Dendritic cell treated with granulocyte-macrophage colony-stimulating factor and Interleukin-4, amounts not matched to agents 40 ng/mL and 50 ng/mL, for 4 days (primary cell): ENCODE results near the gene SH3GLB2.
"Not testable (repeated sequence)": the region's sequence is repeated elsewhere in the genome, so short reads cannot be mapped to it uniquely, and the experiment has no call there.

Experiments
- H3K27ac Mint-ChIP-seq: one replicate; pipeline ENCODE4 v1.8.0; 2022; ENCODE audit warnings: mild to moderate bottlenecking, mixed read lengths
- H3K27me3 Mint-ChIP-seq: one replicate; pipeline ENCODE4 v1.8.0; 2022; ENCODE audit warnings: mild to moderate bottlenecking, mixed read lengths
- H3K36me3 Mint-ChIP-seq: one replicate; pipeline ENCODE4 v1.8.0; 2022; ENCODE audit warnings: low read depth, mixed read lengths
- H3K4me1 Mint-ChIP-seq: one replicate; pipeline ENCODE4 v1.8.0; 2022; ENCODE audit warnings: low read depth, mixed read lengths
- H3K4me3 Mint-ChIP-seq: one replicate; pipeline ENCODE4 v1.8.0; 2022; ENCODE audit warnings: mild to moderate bottlenecking, moderate library complexity, mixed read lengths
- H3K9me3 Mint-ChIP-seq: one replicate; pipeline ENCODE4 v1.8.0; 2022; ENCODE audit warnings: mixed read lengths
- intact Hi-C: fragments of 100-400 bp; cut with micrococcal nuclease; formaldehyde crosslinking; loops from one replicate; pipeline ENCODE4 v1.15.0; 2022

The SH3GLB2 gene

DNA sequence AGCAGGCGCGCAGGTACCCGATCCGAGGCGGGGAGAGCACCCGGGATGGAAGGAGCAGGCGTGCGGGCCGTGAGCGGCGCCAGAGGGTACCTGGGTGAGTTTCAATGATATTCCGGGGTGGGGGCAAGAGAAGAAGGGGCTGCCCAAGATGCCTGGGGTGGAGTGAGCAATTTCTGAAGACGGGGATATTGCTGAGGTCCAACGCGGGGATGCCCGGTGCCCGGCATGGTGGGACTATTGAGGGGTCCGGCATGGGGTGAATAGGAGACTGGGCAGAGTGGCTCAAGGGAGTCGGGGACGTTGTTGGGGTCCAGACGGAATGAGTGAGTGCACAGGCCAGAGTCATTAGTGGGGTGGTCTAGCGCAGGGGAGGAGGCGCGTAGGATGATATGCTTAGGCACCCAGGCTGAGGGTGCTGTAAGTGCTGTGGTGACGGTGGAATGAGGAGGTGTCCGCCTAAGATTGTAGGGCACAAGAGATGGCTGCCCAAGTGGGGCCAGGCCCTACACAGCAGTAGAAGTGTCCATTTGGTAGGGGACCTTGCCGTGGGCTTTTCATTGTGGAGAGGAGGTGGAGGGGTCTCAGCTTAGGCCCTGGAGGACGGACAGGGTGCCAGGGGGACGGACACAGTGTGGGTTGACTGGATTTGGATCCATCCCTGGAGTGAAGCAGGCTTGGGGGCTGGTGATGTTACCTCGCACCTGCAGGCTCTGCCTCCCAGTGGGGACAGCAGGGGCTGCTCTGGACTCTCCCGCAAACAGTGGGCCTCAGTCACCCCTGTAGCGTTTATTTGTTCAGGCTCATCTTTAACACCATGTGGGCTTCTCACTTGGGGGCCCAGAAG is 9.0 kb upstream of the SH3GLB2 start:
- Mint-ChIP-seq H3K27ac (peak overlapping the region; percentile 90), H3K4me1 (peaks cover 30% of the 10 kb centered on the region), H3K27me3 (no peaks in the 10 kb centered on the region), H3K36me3 (peaks cover 41% of the 10 kb centered on the region), H3K4me3 (peak overlapping the region; percentile 94), H3K9me3 (no peaks in the 10 kb centered on the region)
- intact Hi-C loops: loop anchor here (1.0 kb wide), 1 partner anchor 9 kb away; the partner anchor contains the start of gene SH3GLB2

GRCh38 chr9:129036241-129036922 is 8.3 kb upstream of the SH3GLB2 start, which contains the start of gene MIGA2:
Gene MIGA2 (plus strand): TSS chr9:129036626. CDS start chr9:129040595, 3,969 bp downstream.
- peaks cover 34% of the 10 kb centered on the region for H3K36me3 Mint-ChIP-seq

GRCh38 chr9:129035838-129036237 is 7.7 kb upstream of the SH3GLB2 start:
- intact Hi-C loops: loop anchor here (1.0 kb wide), 1 partner anchor 8 kb away; the partner anchor contains the start of gene SH3GLB2
- Mint-ChIP-seq H3K36me3 (peaks cover 28% of the 10 kb centered on the region), H3K4me1 (peaks cover 30% of the 10 kb centered on the region), H3K4me3 (peak overlapping the region; percentile 94), H3K27ac (peak overlapping the region; percentile 90)
- H3K9me3 Mint-ChIP-seq, H3K27me3 Mint-ChIP-seq: not testable (repeated sequence)

More at GRCh38 chr9:129036241-129036922, 8.3 kb upstream of the SH3GLB2 start, which contains the start of gene MIGA2:
- Mint-ChIP-seq H3K4me1 (peaks cover 30% of the 10 kb centered on the region), H3K27me3 (no peaks in the 10 kb centered on the region), H3K9me3 (no peaks in the 10 kb centered on the region), H3K4me3 (peak within 1 kb of the TSS; percentile 94), H3K27ac (peak within 1 kb of the TSS; percentile 90)
- intact Hi-C loops: loop anchor here (1.0 kb wide), 1 partner anchor 8 kb away; the partner anchor contains the start of gene SH3GLB2

- intact Hi-C loops: no loop called here
- Mint-ChIP-seq H3K27me3 (no peaks in the 10 kb centered on the region), H3K27ac (no peak overlapping the region), H3K9me3 (no peaks in the 10 kb centered on the region), H3K4me1 (peaks cover 29% of the 10 kb centered on the region), H3K36me3 (peaks cover 11% of the 10 kb centered on the region), H3K4me3 (no peak overlapping the region)
These were observed 5.1 kb upstream of the SH3GLB2 start for GRCh38 chr9:129033216-129033615.

DNA sequence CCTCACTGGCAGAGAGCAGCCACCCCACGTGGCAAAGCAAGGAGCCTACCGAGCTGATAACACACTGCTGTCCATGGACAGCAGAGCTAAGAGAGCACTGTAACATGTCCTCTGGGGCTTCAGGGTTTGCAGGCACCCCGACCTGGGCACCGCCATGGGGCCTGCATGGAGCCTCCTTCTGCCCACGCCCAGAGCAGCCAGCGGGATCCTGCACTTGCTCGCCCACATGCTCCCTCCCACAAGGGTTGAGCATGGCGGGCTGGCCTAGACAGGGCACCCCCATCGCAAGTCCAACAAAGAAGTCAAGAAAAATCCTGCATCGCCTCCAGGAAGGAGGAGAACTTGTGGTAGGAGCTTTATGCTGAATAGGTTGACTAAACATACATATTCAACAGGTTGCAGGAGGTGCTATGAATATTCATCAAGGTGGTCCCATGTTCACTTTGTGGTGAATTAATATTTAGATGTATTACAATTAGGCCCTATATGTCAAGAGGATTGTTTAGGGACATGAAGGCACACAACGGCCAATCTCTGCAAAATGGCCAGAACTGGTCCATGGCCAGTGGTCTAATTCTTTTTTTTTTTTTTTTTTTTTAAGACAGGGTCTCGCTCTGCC is 4.5 kb upstream of the SH3GLB2 start:
- Mint-ChIP-seq H3K9me3 (no peaks in the 10 kb centered on the region), H3K4me1 (peaks cover 23% of the 10 kb centered on the region)

GRCh38 chr9:129031514-129031913 is 3.4 kb upstream of the SH3GLB2 start:
- Mint-ChIP-seq H3K9me3 (no peaks in the 10 kb centered on the region), H3K4me1 (peaks cover 23% of the 10 kb centered on the region), H3K36me3 (peaks cover 3% of the 10 kb centered on the region), H3K4me3 (no peak overlapping the region), H3K27ac (no peak overlapping the region), H3K27me3 (no peaks in the 10 kb centered on the region)
- intact Hi-C loops: no loop called here

More for the DNA sequence above, 4.5 kb upstream of the SH3GLB2 start:
- intact Hi-C loops: no loop called here
- peaks cover 11% of the 10 kb centered on the region for H3K36me3 Mint-ChIP-seq
- no peaks in the 10 kb centered on the region for H3K27me3 Mint-ChIP-seq
- H3K27ac Mint-ChIP-seq: no peak overlapping the region
- no peak overlapping the region for H3K4me3 Mint-ChIP-seq

- H3K27me3 Mint-ChIP-seq: no peaks in the 10 kb centered on the region
- peaks cover 36% of the 10 kb centered on the region for H3K4me1 Mint-ChIP-seq
- H3K9me3 Mint-ChIP-seq: no peaks in the 10 kb centered on the region
- H3K36me3 Mint-ChIP-seq: no peaks in the 10 kb centered on the region
- intact Hi-C loops: no loop called here
- no peak overlapping the region for H3K27ac Mint-ChIP-seq
- H3K4me3 Mint-ChIP-seq: no peak overlapping the region
These were observed 2.1 kb upstream of the SH3GLB2 start for GRCh38 chr9:129030191-129030590.

DNA sequence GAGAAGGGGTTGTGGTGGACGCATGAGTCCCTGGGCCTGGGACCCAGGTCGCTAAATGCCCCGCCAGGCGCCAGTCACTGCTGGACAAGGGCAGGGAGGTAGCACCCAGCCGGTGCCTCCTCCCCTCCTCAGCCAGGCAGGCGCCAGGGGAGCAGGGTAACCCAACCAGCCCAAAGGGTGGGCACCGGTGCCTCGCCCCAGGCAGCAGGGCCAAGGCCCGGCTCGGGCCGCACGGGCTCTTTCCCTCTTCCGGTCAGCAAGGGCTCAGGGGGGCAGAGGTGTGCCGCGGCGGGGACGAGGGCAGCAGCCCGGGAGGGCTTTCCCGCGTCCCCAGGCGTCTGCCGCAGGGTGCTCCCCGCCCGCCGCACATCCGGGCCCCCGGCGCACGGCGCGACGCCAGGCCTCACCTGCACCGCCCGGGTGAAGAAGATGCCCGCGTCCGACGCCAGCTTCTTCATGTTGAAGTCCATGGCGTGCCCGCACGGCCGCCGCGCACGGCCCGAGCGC is 393 bp downstream of the SH3GLB2 start:
- Mint-ChIP-seq H3K4me1 (peaks cover 49% of the 10 kb centered on the region), H3K9me3 (no peaks in the 10 kb centered on the region), H3K4me3 (peak overlapping the region; percentile 76), H3K36me3 (no peaks in the 10 kb centered on the region), H3K27me3 (no peaks in the 10 kb centered on the region), H3K27ac (peak overlapping the region; percentile 17)
- intact Hi-C loops: loop anchor here (1.0 kb wide), 1 partner anchor 9 kb away; the partner anchor contains the start of gene MIGA2

GRCh38 chr9:129027224-129027684 is 877 bp downstream of the SH3GLB2 start:
- H3K36me3 Mint-ChIP-seq: peaks cover 1% of the 10 kb centered on the region
- peak overlapping the region; percentile 17 for H3K27ac Mint-ChIP-seq
- intact Hi-C loops: no loop called here
- no peaks in the 10 kb centered on the region for H3K9me3 Mint-ChIP-seq
- no peaks in the 10 kb centered on the region for H3K27me3 Mint-ChIP-seq
- H3K4me3 Mint-ChIP-seq: peak overlapping the region; percentile 76
- peaks cover 47% of the 10 kb centered on the region for H3K4me1 Mint-ChIP-seq

DNA sequence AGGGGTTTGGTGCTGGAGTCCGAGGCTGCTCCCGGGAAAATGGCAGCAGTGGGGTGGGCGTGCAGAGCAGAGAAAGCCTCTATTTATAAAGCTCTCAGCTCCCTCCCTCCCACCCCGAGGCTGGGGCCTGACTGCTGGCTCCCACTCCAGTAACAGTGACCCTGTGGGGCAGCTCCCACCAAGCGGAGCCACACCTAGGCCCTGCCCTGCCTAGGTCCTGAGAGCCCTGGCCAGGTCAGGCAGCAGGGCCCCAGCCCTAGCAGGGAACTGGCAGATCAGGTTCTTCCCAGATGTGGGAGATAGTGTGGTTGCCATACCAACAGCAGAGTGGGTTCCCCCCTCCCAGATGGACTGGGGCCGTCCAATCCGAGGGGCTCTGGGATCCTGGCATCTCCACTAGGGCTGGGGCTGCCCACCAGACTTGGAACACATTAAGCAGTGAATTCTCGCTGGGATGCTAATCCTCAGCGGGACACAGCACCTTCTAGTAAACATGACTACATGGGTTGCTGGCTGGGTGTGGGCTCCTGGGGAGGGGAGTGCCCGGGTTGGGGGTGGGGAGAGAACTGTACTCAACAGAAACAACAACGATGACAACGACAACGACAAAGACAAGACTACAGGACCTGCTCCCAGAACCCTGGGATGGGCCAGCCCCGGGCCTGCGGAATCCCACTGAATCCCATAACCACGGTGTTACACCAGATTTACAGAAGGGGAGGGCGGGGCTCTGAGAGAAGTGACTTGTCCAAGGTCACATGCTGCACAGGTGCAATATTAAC is 1.5 kb downstream of the SH3GLB2 start:
- peaks cover 8% of the 10 kb centered on the region for H3K36me3 Mint-ChIP-seq
- H3K4me1 Mint-ChIP-seq: peaks cover 47% of the 10 kb centered on the region
- no peak overlapping the region for H3K27ac Mint-ChIP-seq
- intact Hi-C loops: no loop called here
- no peaks in the 10 kb centered on the region for H3K9me3 Mint-ChIP-seq
- no peak overlapping the region for H3K4me3 Mint-ChIP-seq
- no peaks in the 10 kb centered on the region for H3K27me3 Mint-ChIP-seq

DNA sequence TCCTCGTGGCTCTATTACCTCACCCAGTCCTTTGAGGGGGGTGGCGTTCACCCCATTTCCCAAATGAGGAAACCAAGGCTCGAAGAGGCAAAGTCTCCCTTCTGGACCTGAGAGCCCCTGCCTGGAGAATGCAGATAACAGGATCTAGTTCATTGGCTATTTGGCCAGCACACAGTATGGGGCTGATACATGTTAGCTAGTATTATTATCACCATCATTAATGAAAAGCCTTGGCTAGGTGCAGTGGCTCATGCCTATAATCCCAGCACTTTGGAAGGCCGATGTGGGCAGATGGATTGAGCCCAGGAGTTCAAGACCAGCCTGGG is 4.3 kb downstream of the SH3GLB2 start:
- Mint-ChIP-seq H3K4me1 (peaks cover 40% of the 10 kb centered on the region), H3K4me3 (no peak overlapping the region), H3K9me3 (no peaks in the 10 kb centered on the region), H3K27ac (no peak overlapping the region), H3K36me3 (peaks cover 31% of the 10 kb centered on the region), H3K27me3 (no peaks in the 10 kb centered on the region)
- intact Hi-C loops: no loop called here

- H3K36me3 Mint-ChIP-seq: peaks cover 37% of the 10 kb centered on the region
- intact Hi-C loops: no loop called here
- H3K27ac Mint-ChIP-seq: peak overlapping the region; percentile 14
These were observed 4.9 kb downstream of the SH3GLB2 start for GRCh38 chr9:129023036-129023907.

More at GRCh38 chr9:129023036-129023907, 4.9 kb downstream of the SH3GLB2 start:
- no peaks in the 10 kb centered on the region for H3K27me3 Mint-ChIP-seq
- H3K4me1 Mint-ChIP-seq: peaks cover 39% of the 10 kb centered on the region
- no peaks in the 10 kb centered on the region for H3K9me3 Mint-ChIP-seq
- H3K4me3 Mint-ChIP-seq: no peak overlapping the region
